GM21619 (cell line): ENCODE measurements around the gene HSBP1.
A peak's percentile ranks its signal among the peaks of the same experiment; 100 is the strongest.

ENCODE experiments used
- ATAC-seq: cut with Tn5 transposase; IDR thresholded peaks from one replicate; pipeline ENCODE4 v1.9.1; 2021; ENCODE audit not compliant: unreplicated experiment

HSBP1 gene

DNA sequence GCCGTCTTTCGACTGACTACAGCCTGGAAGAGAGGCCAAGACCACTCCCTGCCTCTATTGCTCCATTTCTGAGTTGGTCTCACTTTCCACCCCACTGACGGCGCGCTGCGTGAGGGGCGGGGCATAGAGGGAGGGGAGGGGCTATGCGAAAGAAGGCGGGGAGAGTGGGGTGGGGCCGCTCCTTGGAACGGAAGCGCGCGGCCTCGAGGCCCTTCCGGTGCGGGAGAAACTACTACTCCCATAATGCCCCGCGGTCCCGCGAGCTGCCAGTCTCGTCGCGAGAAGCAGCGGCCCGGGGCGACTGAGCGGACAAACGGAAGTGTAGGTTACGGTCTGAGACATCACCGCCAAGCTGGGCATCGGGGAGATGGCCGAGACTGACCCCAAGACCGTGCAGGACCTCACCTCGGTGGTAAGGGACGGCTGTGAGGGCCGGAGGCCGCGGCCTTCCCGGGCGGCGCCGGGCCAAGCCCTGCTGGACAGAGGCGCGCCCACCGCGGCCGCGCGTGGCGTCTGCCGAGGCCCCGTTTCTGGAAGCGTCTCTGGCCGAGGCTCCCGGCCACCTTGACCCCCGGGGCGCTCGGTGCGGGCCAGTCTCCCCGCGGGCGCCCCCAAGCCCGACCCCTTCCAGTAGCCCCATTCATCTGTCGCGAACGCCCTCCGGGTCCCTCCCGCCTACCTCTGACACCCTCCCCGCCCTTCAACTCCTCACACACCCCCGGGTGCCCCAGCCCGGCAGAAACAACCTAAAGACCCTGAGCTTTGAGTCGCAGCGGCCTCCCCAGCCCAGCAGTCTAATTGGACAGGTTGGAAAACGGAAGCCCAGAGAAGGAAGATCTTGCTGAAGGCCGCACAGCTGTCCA is at the start of gene HSBP1:
TSS of gene HSBP1 (plus strand) at position 269 of the 863 bp plus-strand sequence. CDS start at position 368, 99 bp downstream.
- ATAC-seq, result peak; percentile 94

DNA sequence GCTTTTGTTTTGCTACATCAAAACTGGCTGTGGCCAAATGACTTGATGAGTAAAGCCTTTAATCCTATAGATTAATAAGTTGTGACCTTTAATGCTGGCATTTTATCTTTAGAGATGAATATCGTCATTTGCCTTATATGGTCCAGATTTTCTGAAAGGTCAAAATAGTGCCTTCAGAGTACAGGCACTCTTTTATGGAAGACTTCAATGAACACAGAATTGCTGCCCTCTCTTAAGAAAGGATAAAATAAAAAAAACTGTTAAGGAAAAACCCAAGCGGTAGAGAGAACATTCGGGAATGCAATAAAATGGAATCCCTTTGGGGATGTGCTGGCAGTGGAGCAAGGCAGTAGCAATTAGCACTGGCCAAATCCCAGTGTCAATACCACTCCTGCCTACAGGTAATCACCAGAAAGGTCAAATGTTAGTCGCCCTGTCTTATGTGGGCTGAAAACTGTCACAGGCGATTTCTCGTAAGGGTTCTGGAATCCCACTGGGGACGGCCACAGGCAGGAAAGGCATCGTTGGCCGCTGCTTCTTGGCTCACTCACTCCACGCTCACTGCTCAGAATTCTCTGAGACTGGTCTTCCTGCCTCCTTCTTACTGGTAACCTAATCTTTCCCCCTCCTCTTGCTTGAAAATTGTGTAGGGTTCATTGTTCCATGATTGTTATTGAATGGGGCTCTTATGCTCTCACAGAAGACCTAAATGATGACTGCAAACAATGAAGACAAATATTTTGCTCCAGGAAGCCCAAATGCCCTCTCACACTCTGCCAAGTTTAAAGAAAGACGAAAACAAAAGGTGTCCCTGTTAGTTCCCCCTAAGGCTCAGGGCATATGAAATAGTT is 45.4 kb upstream of the HSBP1 start:
- ATAC-seq, result no peak

DNA sequence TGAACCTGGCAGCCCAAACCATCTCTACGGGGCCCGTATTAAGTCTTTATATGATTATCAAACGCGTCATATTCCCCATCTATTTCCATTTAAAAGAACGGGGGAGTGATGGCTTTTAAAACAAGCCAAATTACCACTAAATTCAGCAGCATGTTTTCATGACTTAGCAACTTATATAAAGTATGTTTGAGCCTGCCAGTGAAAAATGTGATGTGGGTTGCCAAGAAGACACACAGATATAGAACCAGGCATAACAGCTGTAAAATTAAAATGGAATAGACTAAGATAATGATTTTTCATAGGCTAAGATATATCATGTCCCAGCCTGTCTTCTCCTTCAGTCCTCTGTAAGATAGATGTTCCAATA is 44.8 kb upstream of the HSBP1 start:
- ATAC-seq, result no peak

DNA sequence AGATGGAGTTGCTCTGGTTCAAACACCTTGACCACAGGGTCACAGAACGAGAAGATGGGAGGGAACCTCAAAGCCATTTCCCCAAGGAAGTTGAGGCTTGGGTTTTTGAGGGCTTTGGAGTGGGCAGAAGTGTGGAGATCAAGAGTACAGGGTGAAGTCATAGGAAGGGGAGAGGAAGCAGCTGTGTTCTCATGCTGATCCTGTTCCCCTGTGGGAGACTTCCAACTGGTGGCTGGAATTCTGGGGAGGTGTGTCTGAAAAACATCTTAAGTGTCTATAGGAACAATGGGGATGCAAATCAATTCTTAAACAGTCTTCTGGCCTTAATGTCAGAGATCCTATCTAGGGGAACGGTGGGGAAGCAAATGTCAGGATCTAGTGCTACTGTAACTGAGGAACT is 38.8 kb upstream of the HSBP1 start:
- no peak for ATAC-seq

DNA sequence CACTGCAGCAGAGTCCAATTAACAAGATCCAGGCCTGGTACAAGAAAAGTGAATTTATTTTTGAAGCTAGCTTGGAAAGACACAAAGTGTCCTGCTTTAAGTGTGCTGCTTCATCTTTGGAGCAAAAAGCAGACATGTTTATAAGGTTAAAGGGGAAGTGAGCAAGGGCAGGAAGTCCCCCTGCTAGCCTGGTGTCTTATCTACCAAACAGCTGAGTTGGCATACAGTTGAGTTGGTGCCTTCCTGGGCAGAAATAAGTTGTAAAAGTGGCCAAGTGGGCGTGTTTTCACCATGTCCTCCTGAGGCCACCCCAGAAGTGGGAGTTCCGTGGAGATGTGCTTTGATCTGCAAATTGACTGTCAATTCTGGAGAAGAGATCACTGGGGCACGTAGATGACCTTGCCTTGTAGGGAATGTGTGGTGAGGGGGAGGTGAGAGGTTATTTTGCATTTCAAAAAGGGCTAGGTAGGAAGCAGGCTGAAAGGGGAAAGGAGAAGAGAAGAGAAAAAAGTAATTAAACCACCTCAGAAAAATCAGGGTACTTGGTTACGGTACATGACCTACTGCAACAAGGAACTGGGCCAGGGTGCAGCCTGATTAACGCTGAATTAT is 38.3 kb upstream of the HSBP1 start:
- ATAC-seq, result no peak

DNA sequence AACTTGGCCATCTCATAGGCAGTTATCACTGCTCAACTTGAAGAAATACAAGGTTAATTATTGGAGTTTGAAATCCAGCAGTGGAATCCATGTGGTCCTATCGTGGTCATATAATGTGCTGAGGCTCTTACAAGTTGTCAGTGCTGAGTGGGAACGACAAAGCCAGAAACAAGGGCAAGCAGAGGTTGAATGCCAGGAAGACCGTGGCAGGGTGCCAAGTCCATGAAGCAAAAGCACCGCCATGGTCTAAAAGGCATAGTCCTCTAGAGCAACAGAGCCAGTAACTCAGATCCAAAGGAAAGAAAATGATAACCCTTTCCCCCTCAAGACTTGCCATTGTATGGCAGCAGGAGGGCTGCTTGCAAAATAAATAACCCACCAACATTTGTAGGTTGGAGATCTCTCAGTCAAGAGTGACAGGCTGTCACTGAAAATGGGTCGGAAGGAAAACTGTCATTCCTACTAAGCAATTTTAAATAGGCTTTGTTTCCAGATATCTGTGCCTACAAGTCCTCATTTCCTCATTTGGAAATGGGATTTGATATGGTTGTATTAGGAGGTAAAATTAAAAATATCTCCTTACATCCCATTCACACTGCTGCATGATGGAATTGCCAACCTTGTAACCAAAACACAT is 36.4 kb upstream of the HSBP1 start:
- no peak for ATAC-seq

DNA sequence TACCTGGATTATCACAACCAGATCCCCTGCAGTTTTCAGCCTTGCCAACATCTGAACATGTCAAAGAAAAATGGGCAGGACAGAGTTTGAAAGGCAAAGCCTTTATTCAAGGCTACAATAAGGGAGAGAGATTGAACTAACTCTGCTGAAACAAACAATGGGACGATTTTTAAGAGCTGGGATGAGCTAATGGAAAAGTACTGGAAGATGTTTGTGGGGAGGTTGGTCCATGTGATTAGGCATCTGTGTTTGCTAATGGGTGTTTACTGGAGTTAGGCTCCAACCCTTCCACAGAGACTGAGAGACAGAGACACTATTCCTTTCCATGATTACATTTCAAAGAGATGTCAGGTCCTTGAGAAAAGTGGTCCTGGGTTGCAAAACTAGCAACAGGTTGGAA is 35.0 kb upstream of the HSBP1 start:
- no peak for ATAC-seq

DNA sequence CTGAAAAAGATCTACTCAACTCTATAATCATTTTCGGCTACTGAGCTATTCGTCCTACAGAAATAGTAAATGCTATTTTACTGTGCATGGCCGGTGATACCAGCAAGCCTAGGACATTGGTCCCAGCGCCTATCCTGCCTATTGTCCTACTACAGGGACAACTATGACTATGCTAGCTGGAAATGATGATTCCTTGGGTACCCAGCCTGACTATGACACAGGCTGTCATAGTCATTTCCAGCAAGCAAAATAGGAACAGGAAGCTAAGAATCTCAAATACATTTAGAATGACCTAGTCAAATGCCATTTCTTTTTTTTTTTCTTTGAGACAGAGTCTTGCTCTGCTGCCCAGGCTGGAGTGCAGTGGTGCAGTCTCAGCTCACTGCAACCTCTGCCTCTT is 33.7 kb upstream of the HSBP1 start:
- ATAC-seq, result no peak

DNA sequence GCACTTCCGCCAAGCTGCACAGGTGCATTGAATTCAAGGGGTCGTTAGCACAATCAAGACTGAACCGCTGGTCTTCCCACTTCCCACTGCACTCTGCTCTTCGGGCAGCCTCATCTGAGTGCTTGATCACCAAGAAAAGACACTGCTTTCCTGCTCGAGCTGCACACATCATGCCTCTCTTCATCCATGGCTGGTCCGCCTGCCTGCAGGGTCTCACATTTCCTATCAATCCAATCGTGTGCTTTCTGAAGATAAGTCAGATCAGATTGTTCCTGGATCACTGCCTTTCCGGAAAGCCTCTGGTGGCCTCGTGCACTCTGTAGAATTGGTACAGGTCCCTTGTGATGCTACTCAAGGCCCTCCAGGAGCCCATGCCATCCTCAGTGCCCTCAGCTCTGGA is 30.8 kb upstream of the HSBP1 start:
- ATAC-seq, result no peak

DNA sequence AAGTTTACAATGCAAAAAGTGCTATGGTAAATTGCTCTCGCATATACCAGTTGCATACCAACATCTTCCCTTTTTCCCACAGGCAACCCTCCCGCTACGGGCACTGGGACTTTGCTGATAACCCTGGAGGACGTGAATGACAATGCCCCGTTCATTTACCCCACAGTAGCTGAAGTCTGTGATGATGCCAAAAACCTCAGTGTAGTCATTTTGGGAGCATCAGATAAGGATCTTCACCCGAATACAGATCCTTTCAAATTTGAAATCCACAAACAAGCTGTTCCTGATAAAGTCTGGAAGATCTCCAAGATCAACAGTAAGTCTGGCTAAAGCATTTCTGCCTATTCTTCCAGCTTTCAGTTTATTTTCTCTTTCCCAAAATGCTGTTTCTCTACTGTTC is 27.9 kb upstream of the HSBP1 start:
- ATAC-seq, result no peak

DNA sequence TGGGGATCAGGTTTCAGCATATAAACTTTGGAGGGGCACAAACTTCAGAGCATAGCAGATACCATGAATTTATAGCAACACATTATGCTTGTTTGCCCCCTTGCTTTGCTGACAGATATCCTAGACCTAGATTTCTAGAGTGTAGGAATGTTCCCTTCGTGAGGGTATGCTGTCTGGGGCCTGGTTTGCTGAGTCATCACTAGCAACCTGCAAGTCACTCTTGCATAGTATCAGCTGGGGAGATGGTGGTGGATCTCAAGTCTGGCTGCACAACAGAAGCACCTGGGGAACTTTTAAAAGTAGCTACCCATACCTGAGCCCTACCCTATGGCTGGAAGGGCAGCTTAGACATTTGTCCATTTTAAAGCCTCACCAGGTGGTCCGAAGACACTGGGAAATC is 22.3 kb upstream of the HSBP1 start:
- no peak for ATAC-seq

DNA sequence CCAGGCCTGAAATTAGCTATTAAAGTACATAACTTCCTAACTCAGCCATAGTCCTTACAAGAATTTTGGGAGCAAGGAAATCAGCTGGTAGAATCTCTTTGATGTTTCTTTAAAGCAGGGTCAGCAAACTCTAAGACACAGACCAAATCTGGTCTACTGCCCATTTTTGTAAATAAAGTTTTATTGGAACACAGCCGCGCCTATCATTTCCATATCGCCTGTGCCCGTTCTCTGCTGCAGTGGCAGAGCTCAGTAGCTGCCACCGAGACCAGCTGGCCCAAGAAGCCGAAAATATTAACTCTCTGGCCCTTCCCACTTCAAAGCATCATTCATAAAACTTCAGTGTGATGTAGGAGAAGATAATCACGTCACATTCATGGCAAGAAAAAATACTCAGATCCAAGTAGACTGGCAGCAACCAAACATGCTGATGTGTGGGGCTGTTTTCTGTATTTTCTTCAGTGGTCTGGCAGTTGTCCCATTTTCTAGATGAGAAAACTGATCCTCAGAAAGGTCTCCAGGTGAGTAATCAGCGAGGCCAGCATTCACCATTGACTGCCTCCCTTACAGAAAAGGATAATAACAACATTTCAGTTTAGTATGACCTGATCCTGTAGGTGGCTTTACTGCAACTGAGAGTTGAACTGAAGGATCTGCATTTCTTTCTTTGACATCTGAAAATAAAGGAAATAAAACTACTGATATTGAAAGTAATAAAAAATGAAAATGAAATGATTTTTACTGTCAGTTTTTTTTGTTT is 18.0 kb upstream of the HSBP1 start:
- no peak for ATAC-seq

DNA sequence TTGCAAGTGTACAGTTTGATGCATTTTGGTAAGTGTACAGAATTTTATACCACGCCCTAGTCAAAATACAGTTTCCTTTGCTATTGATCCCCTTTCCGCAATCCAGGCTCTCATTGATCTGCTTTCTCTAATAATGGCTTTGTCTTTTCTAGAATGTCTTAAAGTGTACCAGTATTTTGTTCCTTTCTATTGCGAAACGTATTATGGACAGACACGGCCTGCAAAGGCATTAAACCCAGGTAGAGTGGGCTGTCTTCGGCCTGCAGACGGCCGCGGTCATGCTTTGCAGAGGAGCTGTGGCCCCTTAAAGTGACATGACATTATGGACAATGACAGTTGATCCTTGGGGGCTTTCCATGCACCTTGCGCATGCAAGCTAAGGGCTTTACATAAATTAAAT is 15.9 kb upstream of the HSBP1 start:
- no peak for ATAC-seq

DNA sequence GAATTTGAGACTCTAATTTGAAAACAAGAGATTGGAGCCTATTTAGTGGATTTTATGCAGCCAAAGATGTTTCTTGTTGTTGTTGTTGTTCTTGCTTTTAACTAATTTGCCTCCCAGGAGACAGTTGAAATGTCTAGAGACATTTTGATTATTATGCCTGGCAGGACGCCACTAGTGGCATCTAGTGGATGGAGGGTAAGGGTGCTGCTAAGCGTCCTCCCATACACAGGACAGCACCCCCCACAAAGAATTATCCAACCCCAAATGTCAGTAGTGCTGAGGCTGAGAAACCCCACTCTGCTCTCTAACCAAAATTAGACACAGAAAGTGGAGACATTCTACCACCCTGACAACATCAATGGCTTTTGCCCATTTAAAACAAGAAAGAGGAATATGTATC is 15.4 kb upstream of the HSBP1 start:
- no peak for ATAC-seq

DNA sequence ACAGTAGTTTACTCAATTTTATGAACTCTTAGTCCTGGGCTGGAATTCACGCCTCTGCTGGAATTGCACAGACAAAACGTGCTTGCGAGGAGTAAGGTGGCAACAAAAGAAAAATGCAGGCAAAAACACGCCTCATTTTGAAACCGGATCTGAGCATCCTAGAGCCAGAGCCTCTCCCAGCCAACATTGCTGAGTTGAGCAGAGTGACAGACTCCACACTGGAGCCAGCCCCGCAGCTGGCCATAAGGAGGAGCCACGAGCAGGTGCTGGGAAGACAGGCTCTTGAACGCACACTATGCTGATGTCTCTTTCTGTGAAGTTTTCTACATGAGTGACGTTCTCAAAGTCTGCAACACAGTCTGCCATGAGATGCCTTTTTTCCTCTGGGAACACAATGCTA is 14.6 kb upstream of the HSBP1 start:
- ATAC-seq, result no peak

DNA sequence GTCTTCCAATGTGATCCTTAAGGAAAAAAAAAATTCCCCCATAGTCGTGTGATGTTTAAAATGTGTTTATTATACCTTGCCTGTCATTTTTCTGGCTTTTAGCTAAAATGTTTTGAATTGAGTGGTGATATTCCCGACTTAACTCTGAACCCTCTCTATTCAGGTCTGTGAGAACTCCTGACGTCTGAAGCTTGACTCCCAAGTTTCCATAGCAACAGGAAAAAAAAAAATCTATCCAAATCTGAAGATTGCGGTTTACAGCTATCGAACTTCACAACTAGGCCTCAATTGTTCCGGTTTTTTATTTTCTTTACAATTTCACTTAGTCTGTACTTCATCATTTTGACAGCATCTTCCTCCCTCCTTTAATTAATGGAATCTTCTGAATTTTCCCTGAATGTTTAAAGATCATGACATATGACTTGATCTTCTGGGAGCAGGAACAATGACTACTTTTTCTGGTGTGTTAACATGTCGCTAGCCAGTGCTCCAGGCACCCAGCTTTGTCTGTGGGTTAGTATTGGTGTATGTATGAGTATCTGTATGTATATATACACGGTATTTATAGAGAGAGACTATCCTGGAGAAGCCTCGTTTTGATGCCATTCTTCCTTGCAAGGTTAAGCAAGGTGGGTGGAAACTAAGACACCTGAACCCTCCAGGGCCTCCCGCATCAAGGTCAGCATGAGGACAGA is 12.8 kb upstream of the HSBP1 start:
- no peak for ATAC-seq

DNA sequence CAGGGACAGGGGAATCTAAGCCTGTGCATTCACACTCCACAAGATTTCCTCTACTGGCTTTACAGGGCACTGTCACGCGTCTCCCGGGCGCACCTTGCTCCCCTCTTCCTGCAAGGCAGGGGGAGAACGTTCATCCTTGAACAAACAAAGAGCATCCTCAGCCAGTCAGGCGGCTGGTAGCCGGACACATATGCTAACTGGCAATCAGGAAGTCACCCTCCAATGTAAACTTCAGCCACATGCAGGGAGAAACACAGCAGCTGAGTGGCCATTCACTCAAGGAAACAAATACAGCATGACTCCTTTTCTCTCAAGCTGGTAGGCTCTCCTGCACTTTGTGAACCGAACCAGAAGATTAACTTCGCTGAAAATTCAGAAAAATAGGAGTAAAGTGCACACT is 10.8 kb upstream of the HSBP1 start:
- no peak for ATAC-seq

DNA sequence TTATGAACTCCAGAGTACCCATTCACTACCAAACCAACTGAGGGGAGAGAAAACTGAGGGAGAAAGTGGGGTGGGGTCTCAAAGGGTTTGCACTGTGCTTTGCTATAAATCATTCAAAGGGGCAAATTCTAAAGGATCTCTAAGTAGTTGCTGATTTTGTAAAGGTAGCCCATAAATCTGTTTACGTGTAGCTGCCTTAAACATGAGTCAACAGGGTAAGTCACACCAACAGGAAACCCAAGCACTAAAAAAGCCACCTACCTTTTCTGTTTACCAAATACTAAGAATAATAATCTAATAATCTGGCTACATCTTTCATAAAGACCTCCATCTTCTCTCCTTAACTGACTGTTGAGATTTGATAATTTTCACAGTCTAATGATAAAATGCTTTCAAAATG is 8.4 kb upstream of the HSBP1 start:
- no peak for ATAC-seq

DNA sequence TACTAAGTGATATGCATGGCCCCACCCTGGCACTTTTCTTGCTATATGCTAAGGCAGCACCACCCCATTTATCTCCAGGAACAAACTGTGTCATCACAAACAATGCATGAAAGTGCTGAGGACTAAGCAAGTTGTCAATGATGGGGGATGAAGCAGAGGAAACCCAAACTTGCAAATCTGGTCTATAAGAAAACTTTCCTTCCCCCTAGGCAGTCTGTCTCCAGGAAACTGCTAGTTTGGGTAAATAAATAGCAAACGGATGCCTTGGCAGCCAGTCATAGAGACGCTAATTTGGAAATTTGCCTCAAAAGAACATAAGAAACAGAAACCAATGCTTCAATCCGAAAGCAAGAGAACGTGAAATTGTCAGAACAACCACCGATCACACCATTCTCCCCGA is 5.6 kb upstream of the HSBP1 start:
- ATAC-seq, result peak; percentile 87

DNA sequence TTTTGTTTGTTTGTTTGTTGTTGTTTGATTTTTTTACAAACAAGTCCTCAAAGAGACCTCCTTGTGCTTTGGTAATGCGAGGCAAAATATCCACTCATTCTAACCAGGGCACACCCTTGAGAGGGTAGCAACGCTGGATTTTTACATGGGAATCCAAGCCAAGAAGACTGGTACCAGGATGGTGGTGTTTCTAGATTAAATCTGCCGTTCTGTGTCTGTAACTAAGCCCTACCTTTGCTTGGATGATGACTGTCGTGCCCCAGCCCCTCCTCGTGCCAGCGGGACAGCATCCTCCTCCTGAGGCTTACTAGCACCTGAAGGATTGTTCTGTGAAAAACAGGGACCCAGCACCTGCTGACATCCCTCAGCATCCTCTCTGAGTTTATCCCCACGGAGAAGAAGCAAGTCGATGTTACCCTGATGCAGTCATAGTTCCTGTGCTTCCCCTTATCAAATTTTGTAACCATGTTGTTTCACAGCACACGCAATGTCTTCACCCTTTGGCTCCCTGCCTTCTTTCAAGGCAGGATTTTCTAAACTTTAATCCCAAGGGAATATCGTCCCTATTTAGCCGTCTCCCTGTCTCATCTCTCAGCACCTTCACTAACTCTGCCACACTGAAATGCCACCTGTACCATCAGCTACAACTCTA is 5.1 kb upstream of the HSBP1 start:
- peak; percentile 5 for ATAC-seq
